ENCODE measurements around the gene PSMD4.

DNA sequence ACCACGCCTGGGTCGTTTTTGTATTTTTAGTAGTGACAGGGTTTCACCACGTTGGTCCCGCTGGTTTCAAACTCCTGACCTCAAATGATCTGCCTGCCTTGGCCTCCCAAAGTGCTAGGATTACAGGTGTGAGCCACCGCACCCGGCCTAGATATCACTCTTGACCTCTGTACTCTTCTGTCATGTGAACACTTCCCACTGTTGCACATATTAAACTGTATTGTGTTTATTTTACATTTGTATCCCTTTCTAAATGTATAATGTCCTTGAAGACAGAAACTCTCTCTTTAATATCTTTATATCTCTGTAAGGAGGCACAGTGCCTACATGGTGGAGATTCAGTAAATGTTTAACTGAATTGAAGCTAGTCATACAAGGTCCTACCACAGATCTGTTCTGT lies 19.3 kb upstream of the PSMD4 start:
- TF ChIP-seq, protein P1, sequence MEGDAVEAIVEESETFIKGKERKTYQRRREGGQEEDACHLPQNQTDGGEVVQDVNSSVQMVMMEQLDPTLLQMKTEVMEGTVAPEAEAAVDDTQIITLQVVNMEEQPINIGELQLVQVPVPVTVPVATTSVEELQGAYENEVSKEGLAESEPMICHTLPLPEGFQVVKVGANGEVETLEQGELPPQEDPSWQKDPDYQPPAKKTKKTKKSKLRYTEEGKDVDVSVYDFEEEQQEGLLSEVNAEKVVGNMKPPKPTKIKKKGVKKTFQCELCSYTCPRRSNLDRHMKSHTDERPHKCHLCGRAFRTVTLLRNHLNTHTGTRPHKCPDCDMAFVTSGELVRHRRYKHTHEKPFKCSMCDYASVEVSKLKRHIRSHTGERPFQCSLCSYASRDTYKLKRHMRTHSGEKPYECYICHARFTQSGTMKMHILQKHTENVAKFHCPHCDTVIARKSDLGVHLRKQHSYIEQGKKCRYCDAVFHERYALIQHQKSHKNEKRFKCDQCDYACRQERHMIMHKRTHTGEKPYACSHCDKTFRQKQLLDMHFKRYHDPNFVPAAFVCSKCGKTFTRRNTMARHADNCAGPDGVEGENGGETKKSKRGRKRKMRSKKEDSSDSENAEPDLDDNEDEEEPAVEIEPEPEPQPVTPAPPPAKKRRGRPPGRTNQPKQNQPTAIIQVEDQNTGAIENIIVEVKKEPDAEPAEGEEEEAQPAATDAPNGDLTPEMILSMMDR (IDR thresholded peaks at IDR 0.05 in 4 of 5, conservative IDR thresholded peaks at IDR 0.05 in 1 of 5): no peak
- TF ChIP-seq POLR2A (IDR thresholded peaks at IDR 0.05): no peak
